ENCODE data around the gene GFRA1. TPM values are rescaled to one million over a fixed set of nuclear protein-coding genes. Genes with fewer than 3 reads are reported as not detected.

Gene GFRA1
- total and polyA plus RNA-seq, 10 donors, result 0.52 to 36.5 (median 4.5) TPM

GRCh38 chr10:116256752-116257259 is 16.2 kb downstream of the GFRA1 start:
- TF ChIP-seq POLR2A (IDR thresholded peaks at IDR 0.05) (no peak), CTCF (IDR thresholded peaks at IDR 0.05 in 8 of 11, conservative IDR thresholded peaks at IDR 0.05 in 3 of 11) (no peak), POLR2AphosphoS5 (IDR thresholded peaks at IDR 0.05) (no peak)
- 42 to 67% (median 60%) methylated on average over 4 to 5 of the region's 5 CpGs for WGBS, 5 donors
- Histone ChIP-seq H3K27me3 (replicated peaks in 1 of 7) (peaks cover 0 to 17% (median 0%) of the 10 kb centered on the region in 7 donors), H3K4me1 (no peaks in the 10 kb centered on the region), H3K9me3 (no peaks in the 10 kb centered on the region), H3K36me3 (no peaks in the 10 kb centered on the region), H3K27ac (no peak overlapping the region), H3K4me3 (no peak overlapping the region)
- intact Hi-C loops (cut with DNase I; ENCODE audit: low total_unique reads), result no loop called here
- DNase-seq, result no peak

- no peak overlapping the region for H3K4me3 ChIP-seq
- WGBS, 5 donors, result 62 to 69% (median 66%) methylated on average over 12 of the region's 12 CpGs
- no peak overlapping the region for H3K27ac ChIP-seq
- TF ChIP-seq POLR2A (IDR thresholded peaks at IDR 0.05), result no peak
- TF ChIP-seq CTCF (IDR thresholded peaks at IDR 0.05 in 8 of 11, conservative IDR thresholded peaks at IDR 0.05 in 3 of 11), result no peak
- no peak for TF ChIP-seq POLR2AphosphoS5 (IDR thresholded peaks at IDR 0.05)
- no peaks in the 10 kb centered on the region for H3K4me1 ChIP-seq
- no peak for DNase-seq
- intact Hi-C loops (cut with DNase I; ENCODE audit: low total_unique reads), result no loop called here
- H3K27me3 ChIP-seq (replicated peaks in 1 of 7), result peaks cover 0 to 17% (median 0%) of the 10 kb centered on the region in 7 donors
- no peaks in the 10 kb centered on the region for H3K36me3 ChIP-seq
- no peaks in the 10 kb centered on the region for H3K9me3 ChIP-seq
These were observed 16.9 kb downstream of the GFRA1 start for GRCh38 chr10:116255886-116256751.

GRCh38 chr10:116254422-116255155 is 18.4 kb downstream of the GFRA1 start:
- H3K27ac ChIP-seq, result no peak overlapping the region
- no peak overlapping the region for H3K4me3 ChIP-seq
- no peaks in the 10 kb centered on the region for H3K36me3 ChIP-seq
- intact Hi-C loops (cut with DNase I; ENCODE audit: low total_unique reads), result no loop called here
- peaks cover 0 to 17% (median 0%) of the 10 kb centered on the region in 7 donors for H3K27me3 ChIP-seq (replicated peaks in 1 of 7)
- TF ChIP-seq POLR2AphosphoS5 (IDR thresholded peaks at IDR 0.05), result no peak
- no peaks in the 10 kb centered on the region for H3K4me1 ChIP-seq
- DNase-seq, result no peak
- no peaks in the 10 kb centered on the region for H3K9me3 ChIP-seq
- WGBS, 5 donors, result 37 to 39% (median 38%) methylated on average over 7 of the region's 7 CpGs

- DNase-seq, result no peak
These were observed 19.3 kb downstream of the GFRA1 start for GRCh38 chr10:116253716-116254115.

More at GRCh38 chr10:116253716-116254115, 19.3 kb downstream of the GFRA1 start:
- H3K9me3 ChIP-seq, result no peaks in the 10 kb centered on the region
- no peak overlapping the region for H3K4me3 ChIP-seq
- H3K4me1 ChIP-seq, result no peaks in the 10 kb centered on the region
- H3K27ac ChIP-seq, result no peak overlapping the region
- TF ChIP-seq POLR2A (IDR thresholded peaks at IDR 0.05) (no peak), CTCF (IDR thresholded peaks at IDR 0.05 in 8 of 11, conservative IDR thresholded peaks at IDR 0.05 in 3 of 11) (no peak), POLR2AphosphoS5 (IDR thresholded peaks at IDR 0.05) (no peak)
- intact Hi-C loops (cut with DNase I; ENCODE audit: low total_unique reads), result no loop called here
- H3K27me3 ChIP-seq (replicated peaks in 1 of 7), result peaks cover 0 to 17% (median 0%) of the 10 kb centered on the region in 7 donors
- WGBS, 5 donors, result 80 to 91% (median 84%) methylated on average over 4 of the region's 4 CpGs
- no peaks in the 10 kb centered on the region for H3K36me3 ChIP-seq

Data from spleen (tissue), 11 donors.